Activated CD8-positive, alpha-beta memory T cell treated with anti-CD3 and anti-CD28 coated beads, Interleukin-2, amount 50 U/mL, for 48 hours (primary cell): ENCODE measurements around the gene SUSD6.

Source experiments
- DNase-seq: peaks from one replicate; pipeline ENCODE4 v3.0.0-alpha.2; 2020

The SUSD6 gene, protein sequence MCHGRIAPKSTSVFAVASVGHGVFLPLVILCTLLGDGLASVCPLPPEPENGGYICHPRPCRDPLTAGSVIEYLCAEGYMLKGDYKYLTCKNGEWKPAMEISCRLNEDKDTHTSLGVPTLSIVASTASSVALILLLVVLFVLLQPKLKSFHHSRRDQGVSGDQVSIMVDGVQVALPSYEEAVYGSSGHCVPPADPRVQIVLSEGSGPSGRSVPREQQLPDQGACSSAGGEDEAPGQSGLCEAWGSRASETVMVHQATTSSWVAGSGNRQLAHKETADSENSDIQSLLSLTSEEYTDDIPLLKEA

DNA sequence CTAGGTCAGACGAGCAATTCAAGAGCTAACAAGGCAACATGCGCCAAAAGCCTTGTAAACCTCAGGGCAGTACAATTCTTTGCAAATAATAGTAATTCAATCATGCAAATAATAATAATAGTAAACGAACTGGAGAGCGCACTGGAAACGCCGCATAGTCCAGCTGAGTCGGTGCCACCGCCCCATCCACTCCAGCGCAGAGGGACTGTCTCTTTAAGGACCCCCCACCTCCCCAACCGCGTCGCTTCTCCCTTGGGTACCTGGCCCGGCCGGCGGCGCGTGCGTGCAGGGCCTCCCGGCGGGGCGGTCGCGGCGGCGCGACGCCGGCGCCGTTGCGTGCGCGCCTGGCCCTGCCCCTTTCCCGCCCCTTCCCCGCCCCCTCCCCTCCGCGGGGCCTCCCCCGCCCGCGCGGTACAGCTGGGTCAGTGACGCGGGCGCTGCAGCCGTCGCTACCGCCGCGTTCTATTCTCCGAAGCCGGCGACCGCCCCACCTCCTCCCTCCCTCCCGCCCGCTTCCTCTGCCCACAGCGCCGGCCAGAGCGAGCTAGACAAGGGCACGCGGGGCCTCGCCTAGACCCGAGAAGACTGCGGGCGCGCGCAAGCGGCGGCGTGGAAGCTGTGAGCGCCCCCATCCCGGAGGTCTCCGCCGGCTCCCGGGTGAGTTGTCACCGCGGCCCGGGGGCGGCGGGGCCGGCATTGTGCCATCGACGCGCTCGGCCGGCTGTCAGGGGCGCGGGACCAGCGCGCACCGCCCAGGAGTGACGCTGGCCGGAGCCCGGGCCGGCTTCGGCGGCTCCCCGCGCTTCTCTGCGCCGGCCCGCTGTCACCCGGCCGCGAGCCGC lies at the start of gene SUSD6:
Gene SUSD6, plus strand, starts transcription at position 425 of the 842 bp plus-strand sequence. CDS start 46,997 bp downstream, outside the sequence.
- DNase-seq: peak; percentile 91

GRCh38 chr14:69561893-69562292 lies 49.5 kb upstream of the SUSD6 start:
- DNase-seq: no peak

DNA sequence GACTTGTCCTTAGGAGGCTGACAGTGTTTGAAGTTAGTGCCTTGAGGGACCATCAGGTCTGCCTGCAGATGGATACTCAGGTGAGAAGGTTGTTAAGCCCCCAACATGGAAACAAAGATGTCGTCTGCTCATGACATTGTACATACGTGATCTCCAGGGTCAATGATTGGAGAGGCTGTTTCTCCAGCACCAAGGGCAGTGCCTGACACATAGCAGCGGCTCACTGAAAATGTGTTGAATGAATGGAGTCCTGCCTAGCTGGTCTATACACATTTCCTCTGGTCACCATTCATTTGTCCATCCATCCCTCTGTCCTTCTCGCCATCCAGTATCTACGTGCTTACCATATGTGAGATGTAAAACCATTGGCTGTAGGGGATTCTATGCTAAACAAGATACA lies 43.8 kb upstream of the SUSD6 start:
- DNase-seq: no peak

- no peak for DNase-seq
Measured at GRCh38 chr14:69569859-69570258, 41.5 kb upstream of the SUSD6 start.

DNA sequence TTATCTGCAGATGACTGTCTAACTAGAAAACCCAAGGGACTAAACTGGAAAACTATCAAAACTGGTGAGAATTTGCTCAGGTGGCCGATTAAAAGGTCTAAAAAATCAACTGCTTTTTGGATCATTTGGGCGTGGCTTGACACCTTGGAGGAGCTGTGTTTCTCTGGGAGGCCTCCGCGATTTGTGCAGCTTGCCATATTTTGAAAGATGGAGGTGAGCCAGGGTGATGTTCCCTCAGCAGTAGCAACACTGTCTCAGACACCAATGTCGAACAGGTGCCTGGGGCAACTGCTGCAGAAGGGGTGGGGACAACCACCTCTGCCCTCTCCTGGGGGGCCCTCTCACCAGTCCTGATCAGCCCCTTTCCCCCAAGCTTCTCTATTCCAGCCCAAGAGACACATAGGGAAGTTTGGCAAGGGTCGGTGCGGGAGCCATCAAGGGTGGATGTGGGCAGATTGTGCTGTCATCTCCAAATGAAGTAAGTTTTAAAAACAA lies 40.5 kb upstream of the SUSD6 start:
- no peak for DNase-seq

DNA sequence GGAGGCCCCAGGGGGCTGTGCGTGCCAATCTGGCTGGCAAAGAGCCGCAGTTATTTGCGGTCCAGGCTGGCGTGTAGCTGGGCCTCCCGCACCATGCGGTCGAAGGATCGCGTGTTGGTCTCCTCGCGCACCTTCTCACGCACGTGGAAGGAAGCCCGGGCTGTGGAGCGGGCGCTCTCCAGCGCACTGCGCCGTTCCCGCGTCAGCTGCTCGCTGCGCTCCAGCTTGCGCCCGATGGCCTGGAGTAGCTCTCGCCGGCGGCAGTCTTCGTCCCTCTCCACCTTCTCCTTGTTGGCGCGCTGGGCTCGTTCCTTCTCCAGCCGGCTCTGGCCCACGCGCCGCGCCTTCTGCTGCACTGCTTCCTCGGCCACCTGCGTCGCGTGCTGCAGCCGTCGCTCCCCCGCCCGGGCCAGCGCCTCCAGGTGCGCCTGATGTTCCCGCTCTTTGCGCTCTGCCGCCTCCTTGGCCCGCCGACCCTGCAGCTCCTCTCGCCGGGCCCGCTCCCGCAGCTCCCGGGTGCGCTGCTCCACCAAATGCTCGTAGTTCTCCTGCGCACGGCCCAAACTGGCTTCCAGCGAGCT lies 39.9 kb upstream of the SUSD6 start:
- DNase-seq: no peak

GRCh38 chr14:69572030-69572840 lies 39.2 kb upstream of the SUSD6 start:
- peak; percentile 60 for DNase-seq

DNA sequence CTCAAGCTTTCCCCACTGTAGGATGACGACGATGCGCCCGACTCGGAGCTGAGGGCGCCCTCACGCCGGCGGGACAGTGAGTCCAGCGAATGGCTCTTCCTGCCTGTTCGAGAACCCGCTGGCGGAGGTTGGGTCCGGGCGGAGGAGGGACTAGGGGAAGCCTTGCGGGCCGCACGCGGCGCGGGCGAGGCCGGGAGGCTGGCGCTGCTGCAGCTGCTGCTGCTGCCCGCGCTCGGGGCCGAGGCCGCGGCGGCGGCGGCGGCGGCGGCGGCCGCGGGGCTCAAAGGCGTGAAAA lies 38.6 kb upstream of the SUSD6 start:
- no peak for DNase-seq

GRCh38 chr14:69573205-69573830 lies 38.1 kb upstream of the SUSD6 start:
- DNase-seq: peak; percentile 53

DNA sequence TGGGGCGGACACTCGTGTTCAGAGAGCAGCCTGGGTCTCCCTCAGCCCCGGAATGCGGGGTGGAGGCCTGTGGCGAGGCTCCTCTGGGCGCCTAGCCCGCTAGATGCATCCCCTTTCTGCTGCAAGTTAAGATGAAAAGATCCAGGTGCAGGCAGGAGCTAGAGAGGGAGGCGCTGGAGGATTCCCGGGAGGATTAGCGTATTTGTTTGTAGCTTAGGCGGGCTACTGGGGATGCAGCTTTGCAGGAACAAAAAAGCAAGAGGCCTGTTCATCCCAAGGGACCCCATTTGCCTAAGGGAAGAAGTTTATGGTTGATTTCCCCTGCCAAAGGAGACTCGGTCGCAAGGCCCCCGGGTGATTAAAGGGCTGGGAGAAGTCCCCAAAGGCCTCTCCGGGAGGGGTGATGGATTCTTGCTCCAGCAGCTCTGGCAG lies 37.5 kb upstream of the SUSD6 start:
- peak; percentile 59 for DNase-seq

GRCh38 chr14:69574263-69574953 lies 37.0 kb upstream of the SUSD6 start, which contains the start of gene CCDC177:
CCDC177 (minus strand) TSS chr14:69574871; CDS start chr14:69573622, 1,249 bp downstream.
- DNase-seq: peak; percentile 90

- DNase-seq: no peak
Measured at GRCh38 chr14:69574954-69575295, 36.5 kb upstream of the SUSD6 start.

- DNase-seq: no peak
Measured at GRCh38 chr14:69579476-69579875, 31.9 kb upstream of the SUSD6 start.

DNA sequence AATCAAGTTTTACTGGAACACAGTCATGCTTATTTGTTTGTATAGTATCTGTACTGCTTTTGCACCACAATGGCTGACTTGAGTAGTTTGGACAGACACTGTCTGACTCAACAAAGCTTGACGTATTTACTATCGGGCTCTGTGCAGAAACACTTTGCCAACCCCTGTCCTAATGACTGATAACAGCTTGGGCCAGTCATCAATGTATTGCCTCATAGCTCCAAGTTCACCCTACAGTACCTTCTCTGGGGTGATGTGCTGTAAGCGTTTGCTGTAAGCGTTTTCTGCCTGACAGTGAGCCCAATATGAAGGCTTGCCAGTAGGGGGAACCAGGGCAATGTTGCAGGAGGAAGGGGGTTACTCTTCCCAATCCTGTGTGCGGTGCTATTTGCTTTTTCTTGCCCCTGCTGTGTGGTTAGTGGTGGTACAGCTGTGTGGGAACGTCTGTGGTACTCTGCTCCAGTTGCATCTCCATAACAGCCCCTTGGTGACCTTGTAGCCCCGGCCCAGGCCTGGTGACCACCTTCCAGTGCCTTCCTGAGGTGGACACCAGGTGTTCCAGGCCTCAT lies 31.3 kb upstream of the SUSD6 start:
- no peak for DNase-seq

GRCh38 chr14:69581316-69581935 lies 30.0 kb upstream of the SUSD6 start:
- no peak for DNase-seq

DNA sequence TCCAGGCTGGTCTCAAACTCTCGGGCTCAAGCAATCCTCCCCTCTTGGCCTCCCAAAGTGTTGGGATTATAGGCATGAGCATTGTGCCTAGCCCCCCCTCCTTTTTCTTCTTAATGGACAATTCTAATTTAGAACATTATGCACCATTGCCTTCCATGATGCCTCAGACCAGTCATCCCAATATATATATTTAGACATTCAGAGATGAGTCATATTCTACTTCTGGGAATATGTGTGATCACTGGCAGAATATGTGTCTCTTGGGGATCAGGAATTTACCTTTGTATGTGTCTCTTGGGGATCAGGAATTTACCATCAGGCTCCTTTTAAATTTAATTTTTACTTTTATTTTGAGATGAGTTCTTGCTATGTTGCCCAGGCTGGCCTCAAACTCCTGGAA lies 29.2 kb upstream of the SUSD6 start:
- no peak for DNase-seq

GRCh38 chr14:69582829-69583228 lies 28.6 kb upstream of the SUSD6 start:
- no peak for DNase-seq

- no peak for DNase-seq
Measured at GRCh38 chr14:69584389-69584788, 27.0 kb upstream of the SUSD6 start.

- no peak for DNase-seq
Measured at GRCh38 chr14:69586404-69586803, 25.0 kb upstream of the SUSD6 start.

DNA sequence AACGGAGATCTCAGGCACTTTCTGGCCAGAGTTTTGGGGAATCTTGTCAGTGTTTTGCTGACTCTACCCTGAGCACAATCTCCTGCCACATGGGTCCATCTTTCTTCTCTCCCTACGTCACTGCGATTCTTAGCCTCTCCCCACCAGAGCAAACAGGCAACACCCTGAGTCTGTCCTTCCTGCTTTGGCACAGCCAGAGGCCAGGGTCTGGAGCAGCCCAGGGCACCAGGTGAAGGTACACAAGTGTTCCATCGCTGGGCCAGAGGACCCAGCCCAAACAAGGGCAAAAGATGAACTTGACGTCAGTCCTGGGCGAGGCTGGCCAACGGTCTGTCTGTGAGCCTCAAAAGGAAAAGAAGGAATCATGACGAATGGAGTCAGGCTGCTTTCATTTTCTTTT lies 24.0 kb upstream of the SUSD6 start:
- DNase-seq: no peak

GRCh38 chr14:69591317-69591716 lies 20.1 kb upstream of the SUSD6 start:
- DNase-seq: no peak
